Measurements from ENCODE around the gene IFNG-AS1.

Gene IFNG-AS1

GRCh38 chr12:67996347-67996746, 7.1 kb downstream of the IFNG-AS1 start:
- DNase-seq = no peak

DNA sequence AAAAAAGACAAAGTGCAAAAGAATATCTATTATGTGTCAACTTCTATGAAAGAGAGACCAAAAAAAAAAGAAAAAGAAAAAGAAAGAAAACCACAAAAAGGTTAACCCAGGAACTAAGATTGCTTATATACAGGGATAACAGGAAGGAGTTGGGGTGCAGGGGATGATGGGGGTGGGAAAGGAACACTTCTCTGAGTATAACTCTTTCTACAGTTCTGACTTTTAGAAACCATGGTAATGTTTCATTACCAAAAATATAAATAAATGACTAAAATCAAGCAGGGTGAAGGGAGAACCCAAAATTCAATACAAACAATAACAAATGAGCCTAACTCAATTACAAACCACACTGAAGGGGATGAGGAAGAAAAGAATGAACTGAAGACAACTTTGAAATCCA, 9.1 kb downstream of the IFNG-AS1 start:
- no peak for DNase-seq

DNA sequence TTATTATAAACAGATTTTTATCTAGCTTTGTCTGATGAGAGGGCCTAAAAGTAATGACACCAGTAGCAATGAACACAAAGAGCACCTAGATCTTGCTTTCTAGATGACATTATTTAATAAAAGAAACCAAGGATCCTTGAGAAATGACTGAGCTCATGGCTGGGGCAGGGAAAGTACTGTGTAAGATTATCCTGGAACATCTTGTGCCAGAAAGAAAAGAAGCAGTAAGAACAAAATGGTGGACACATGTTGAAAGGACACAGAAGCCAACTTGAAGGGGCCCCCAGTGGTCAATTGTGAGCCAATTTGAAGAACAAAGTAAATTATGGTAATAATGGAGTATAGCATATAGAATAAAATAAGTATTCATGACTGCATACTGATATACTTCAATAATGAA, 10.0 kb downstream of the IFNG-AS1 start:
- no peak for DNase-seq

DNA sequence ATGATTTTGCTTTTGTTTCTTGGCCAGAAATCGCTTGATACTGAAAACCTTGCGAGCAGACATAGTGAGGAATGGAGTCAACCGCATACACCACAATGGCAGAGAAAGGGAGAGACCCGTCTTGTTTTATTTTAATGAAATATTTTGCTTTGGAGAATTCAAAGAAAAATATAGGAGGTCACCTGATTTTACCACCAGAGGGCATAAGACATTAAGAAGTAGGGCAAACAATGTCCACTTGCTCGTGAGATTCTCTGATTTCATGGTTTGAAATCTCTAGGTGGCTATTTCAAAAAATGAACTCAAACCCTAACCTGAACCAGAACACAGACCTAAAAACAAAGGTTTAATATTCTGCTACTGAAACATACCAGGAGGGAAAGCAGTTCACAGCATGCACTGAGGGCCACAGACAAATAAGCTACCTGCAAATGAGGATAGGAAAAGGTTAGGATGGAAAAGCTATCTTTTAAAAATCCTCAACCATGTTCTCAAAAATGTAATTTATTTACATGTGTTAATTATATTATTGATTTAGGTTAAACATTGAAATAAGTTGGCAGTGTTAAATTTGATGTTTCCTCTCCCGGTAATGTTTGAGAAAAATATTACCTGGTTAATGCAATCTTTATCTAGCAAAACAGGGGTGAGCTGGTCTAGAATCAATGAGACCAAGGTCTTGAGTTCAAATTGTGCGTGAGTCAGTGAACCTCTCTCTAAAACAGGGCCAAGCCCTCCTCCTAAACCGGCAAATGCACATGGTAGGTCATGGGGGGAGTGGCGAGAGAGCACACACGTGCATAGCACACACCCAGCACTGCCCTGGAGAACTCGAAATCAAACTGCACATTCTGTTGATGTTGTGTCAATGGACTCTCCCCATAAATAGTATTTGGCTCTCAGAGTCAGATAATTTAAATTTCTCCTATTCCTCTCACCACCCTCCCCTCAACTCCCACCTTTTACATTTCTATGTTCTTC, 12.5 kb downstream of the IFNG-AS1 start:
- DNase-seq = no peak

GRCh38 chr12:68003777-68004176, 14.5 kb downstream of the IFNG-AS1 start:
- no peak for DNase-seq

GRCh38 chr12:68007033-68007432, 17.8 kb downstream of the IFNG-AS1 start:
- no peak for DNase-seq

DNA sequence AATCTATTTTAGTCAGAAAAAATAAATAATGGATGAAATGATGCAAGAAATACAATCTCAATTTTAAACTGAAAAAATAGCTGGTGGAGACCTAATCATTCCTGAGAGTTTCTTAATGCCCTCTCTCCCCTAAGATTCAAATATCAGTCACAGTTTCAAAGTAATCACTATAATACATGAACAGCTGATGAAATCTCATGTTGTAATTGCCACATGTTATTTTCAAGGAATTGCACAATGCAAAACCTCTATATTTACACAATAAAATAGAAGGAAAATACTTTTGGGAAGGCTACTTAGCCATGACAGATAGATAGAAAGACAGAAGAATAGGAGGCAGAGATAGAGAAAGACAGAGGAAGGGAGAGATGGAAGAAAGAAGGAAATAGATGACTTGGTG, 18.2 kb downstream of the IFNG-AS1 start:
- no peak for DNase-seq

DNA sequence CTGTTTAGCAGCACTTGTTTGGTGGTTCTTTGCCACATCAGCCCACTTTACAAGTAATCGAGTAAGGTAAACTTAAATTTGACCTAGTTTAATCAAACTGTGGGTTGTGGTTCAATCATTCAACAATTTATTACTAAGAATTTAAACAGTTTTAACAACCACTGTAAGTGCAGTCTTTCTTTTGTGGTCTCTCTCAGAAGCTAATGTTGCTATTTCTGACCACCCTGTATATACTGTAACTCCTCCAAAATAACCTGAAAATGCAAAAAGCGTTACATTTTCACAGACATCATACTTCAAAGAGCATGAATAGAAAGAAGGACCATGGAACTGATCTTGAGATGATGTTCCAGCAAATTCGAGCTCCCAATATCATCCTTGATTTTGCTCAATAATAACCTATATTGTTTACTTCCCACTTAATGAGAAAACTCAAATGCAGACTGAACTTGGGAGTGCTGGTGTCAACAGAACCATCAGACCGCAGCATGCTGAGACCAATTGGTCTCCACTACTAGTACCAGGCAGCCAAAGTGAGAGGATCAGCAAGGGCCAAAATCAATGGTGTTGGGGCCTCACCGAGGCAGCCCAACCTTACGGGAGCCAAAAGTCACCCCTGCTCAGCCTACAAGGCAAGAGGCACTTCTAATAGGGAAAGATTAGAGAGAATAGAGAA, 22.1 kb downstream of the IFNG-AS1 start:
- DNase-seq = no peak

DNA sequence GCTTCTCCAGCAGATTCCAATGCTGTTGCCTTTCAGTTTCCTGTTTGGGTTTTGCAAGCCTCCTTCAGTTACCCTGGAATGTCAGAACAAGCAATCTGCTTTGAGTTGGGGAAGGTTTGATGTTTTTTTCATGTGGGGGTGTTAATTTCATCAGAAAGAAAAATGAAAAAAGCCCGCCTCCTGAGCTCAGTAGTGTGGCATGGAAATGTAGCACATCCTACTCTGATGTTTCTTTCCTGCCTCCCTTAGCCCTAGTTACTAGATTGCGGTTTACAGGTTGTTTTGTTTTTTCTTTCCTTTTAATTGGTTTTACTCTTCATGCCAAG, 22.6 kb downstream of the IFNG-AS1 start:
- DNase-seq = no peak

GRCh38 chr12:68012712-68013111, 23.5 kb downstream of the IFNG-AS1 start:
- no peak for DNase-seq

- DNase-seq = no peak
Measured at GRCh38 chr12:68013181-68013580, 23.9 kb downstream of the IFNG-AS1 start.

DNA sequence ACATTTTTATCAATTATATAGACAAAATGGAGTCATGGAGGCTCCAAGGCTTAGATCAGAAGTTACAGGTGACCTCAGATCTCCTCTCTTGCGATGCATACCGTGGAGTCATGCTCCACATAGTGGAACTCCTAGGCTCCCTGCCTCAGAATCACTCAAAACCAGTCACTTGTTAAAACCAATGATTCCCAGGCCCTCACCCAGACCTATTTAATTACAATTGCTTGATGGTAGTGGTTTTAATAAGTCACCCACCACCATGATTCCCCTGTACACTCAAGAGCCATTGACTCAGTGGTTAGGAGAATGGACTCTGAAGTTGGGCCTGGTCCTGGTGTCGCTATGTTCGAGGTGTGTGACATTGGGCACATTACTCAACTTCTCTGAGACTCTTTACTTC, 26.9 kb downstream of the IFNG-AS1 start:
- no peak for DNase-seq

DNA sequence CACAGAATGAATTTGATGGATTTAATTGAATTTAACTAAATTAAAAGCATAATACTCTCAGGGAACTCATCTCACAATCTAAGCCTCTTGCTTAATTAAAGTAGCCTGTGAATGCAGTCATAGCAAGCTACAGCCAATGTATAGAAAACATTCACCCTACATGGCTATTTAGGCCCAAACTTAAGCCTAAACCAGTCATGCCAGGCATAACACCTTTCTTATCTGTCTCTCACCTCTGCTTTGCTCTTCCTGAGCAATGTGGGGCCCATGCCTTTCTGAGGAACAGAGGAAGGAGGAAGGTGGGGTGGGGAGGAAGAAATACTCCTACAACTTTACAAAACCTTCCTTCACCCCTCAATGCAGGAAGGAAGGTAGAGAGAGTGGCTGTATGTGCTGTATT, 29.1 kb downstream of the IFNG-AS1 start:
- no peak for DNase-seq

DNA sequence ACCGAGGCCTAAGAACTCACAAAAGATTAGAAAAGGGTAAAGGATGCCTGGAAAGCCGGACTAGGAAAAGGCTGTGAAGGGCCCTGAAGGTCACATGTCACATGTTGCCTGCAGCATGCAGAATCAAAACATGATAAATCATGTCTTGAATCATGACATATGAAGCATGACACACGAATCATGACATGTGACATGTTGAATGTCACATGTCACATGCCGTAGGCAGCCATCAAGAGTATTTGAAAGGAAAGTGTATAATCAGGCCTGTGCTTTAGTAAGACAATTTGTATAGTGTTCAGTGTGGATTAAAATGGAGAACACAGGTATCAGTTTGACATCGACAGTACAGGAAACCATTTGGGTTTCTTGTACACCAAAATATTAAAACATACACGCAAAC, 30.8 kb downstream of the IFNG-AS1 start:
- DNase-seq = no peak

GRCh38 chr12:68020699-68021098, 31.5 kb downstream of the IFNG-AS1 start:
- DNase-seq = no peak

GRCh38 chr12:68028647-68029046, 39.4 kb downstream of the IFNG-AS1 start:
- no peak for DNase-seq

DNA sequence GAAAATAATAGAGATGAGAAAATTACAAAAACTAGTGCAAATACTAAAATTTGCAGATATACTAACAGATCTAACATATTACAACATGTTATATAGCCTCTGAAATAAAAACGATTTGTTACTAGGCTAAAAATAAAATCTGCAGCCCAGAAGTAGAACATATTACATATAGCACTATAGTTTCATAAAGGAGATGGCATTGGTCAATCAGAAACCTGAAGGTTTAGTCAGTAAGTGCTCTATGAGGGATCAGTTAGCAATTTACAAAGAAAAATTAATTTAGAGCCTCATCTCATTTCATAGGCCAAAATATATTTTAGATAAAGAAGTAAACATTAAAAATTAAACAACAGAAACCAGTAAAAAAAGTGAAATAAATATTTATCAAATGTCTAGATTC, 41.0 kb downstream of the IFNG-AS1 start:
- DNase-seq = no peak

GRCh38 chr12:68031174-68031573, 41.9 kb downstream of the IFNG-AS1 start:
- no peak for DNase-seq

GRCh38 chr12:68031881-68032739, 42.9 kb downstream of the IFNG-AS1 start:
- no peak for DNase-seq

DNA sequence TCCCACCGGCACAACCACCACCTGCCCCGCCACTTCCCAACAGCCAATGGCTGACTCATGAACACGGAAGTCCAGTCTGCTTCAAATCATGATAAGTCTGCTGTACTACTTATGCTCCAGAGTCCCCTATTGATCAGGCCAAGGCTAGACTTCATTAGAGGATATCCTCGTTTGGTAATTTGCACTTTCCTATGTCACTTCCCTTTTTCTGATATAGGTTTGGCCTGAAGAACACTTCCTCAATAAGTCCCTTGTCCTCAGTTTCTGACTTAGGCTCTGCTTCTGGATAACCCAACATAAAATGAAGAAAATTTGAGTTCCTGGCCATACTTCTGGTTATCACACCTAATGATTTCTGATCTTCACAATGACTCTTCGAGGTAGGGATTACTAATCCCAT, 45.3 kb downstream of the IFNG-AS1 start:
- DNase-seq = no peak

DNA sequence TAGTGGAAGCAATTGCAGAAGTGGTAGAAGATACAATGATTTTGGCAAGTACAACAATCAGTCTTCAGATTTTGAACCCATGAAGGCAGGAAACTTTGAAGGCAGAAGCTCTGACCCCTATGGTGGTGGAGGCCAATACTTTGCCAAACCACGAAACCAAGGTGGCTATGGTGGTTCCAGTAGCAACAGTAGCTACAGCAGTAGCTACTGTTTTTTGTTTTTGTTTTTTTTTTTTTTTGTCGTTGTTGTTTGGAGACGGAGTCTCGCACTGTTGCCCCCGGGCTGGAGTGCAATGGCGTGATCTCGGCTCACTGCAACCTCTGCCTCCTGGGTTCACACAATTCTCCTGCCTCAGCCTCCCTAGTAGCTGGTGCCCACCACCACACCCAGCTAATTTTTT, 47.4 kb downstream of the IFNG-AS1 start:
- no peak for DNase-seq

- DNase-seq = no peak
Measured at GRCh38 chr12:68037616-68038255, 48.5 kb downstream of the IFNG-AS1 start.

DNA sequence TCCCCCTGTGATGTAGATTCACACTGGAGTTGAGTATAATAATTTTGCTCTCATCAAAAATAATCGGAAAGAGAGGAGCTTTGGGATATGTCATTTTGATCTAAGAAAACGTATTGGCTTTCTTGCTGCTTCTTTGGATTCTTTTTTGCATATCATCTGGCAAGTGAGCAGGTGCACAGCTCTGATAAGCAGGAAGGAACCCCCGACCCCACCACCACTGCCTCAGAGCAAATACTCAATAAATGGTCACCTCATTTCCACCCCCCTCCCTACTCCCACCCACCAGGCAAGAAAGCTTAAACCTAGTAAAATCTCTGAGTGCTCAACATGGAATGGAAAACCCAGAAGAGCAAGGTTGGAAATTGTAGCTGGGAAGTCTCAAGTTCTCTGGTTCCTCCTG, 49.4 kb downstream of the IFNG-AS1 start:
- no peak for DNase-seq

Data from stimulated activated CD4-positive, alpha-beta T cell treated with anti-CD3 and anti-CD28 coated beads, Interleukin-2, amount 100 ng/mL, for 24 hours (primary cell).